Measurements from ENCODE around the gene KRT6C.

The KRT6C gene

GRCh38 chr12:52434081-52434733 lies 39.4 kb downstream of the KRT6C start, which contains the start of gene KRT75:
KRT75 (minus strand) TSS chr12:52434371; CDS start chr12:52434304, 67 bp downstream.
- no peak for DNase-seq

DNA sequence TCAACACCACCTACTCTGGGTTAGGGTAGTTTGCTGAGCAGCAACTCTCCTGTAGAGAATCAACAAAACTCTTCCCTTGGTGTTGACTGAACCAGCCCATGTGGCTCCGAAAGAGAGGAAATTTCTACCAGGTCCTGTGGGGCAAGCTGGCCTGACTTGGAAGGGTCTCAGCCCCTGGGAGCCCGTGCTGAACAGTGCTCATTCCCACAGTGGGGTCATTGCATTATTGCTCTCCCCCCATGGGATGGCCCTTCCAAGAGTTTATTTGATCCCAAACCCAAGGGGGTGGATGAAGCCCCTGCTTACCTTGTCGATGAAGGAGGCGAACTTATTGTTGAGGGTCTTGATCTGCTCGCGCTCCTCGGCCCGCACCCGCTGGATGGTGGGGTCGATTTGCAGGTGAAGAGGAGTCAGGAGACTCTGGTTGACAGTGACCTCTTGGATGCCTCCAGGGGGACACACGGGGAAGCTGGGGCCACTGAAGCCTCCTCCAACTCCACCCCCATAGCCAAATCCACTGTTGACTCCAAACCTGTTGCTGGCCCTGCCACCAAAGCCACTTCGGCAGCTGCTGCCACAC lies 40.0 kb downstream of the KRT6C start:
- no peak for DNase-seq

GRCh38 chr12:52432559-52433207 lies 40.9 kb downstream of the KRT6C start:
- no peak for DNase-seq

DNA sequence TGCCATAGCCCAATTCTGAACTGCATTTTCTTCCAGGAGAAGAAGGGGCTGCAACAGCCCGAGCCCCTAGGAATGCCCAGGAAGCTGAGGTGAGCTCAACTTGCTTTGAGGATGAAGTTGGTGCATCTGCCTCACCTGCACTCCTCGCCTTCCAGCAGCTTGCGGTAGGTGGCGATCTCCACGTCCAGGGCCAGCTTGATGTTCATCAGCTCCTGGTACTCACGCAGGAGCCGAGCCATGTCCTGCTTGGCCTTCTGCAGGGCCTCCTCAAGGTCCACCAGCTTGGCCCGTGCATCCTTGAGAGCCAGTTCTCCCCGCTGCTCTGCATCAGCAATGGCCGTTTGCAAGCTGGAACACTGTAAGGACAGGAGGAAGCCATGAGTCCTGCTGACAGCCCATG lies 45.5 kb downstream of the KRT6C start:
- DNase-seq, result no peak

DNA sequence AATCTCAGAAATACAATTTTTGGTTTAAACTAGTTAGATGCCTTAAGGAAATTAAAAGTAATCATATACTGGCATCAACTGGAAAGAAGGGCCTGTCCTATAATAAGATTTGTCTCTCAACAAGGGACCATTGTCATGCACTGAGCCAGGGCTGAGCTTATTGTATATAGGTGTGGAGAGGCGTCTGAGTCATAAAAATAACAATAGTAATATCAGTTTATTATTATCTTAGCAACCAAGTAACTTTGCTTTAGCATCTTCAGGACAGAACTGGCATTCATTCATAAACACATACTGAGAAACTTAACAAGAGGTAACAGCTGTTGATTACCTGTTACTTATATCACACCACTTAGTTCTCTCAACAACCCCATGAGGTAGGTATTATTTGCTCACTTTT lies 46.5 kb downstream of the KRT6C start:
- no peak for DNase-seq

- no peak for DNase-seq
These were observed 47.6 kb downstream of the KRT6C start for GRCh38 chr12:52426034-52426433.

- no peak for DNase-seq
These were observed 48.1 kb downstream of the KRT6C start for GRCh38 chr12:52425466-52425865.

GRCh38 chr12:52423661-52424500 lies 49.7 kb downstream of the KRT6C start:
- DNase-seq, result no peak

GRCh38 chr12:52423035-52423434 lies 50.6 kb downstream of the KRT6C start:
- no peak for DNase-seq

- DNase-seq, result peak; percentile 5
These were observed 53.9 kb downstream of the KRT6C start for GRCh38 chr12:52419656-52420055.

DNA sequence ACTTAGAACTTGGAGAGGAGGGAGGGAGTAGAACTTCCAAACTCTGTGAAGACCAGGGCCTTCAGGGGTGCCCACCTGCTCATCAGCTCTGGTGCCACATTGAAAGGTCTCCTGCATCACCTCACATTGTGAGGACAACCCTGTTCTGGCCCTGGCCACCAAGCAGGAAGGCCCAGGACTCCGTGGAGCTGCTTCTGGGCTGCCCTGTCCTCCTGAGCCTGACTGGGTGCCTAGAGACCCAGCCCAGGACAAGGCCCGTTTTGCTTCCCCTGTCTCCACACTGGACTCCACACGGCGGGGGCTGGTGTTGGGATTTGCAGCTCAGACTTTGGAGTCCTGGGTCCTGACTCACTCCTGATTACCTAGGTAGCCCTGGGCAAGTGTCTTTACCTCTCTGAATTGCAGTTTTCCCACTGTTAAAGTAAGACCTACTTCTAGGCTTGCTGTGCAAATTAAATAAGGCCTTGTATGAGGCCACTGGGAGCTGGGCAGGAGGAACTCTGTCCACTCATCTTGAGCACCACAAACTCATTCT lies 55.0 kb downstream of the KRT6C start:
- DNase-seq, result no peak
